Measurements from ENCODE around the gene NOVA2.

The NOVA2 gene

GRCh38 chr19:45973553-45974338 lies at the start of gene NOVA2:
NOVA2 (minus strand) TSS chr19:45973865; CDS start chr19:45973351, 514 bp downstream.
- DNase-seq (ENCODE audit: extremely low read depth, low read depth) = no peak
- TF ChIP-seq, protein P1, sequence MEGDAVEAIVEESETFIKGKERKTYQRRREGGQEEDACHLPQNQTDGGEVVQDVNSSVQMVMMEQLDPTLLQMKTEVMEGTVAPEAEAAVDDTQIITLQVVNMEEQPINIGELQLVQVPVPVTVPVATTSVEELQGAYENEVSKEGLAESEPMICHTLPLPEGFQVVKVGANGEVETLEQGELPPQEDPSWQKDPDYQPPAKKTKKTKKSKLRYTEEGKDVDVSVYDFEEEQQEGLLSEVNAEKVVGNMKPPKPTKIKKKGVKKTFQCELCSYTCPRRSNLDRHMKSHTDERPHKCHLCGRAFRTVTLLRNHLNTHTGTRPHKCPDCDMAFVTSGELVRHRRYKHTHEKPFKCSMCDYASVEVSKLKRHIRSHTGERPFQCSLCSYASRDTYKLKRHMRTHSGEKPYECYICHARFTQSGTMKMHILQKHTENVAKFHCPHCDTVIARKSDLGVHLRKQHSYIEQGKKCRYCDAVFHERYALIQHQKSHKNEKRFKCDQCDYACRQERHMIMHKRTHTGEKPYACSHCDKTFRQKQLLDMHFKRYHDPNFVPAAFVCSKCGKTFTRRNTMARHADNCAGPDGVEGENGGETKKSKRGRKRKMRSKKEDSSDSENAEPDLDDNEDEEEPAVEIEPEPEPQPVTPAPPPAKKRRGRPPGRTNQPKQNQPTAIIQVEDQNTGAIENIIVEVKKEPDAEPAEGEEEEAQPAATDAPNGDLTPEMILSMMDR (IDR thresholded peaks at IDR 0.05; ENCODE audit: low read depth, low read length) = no peak

- no peak for DNase-seq (ENCODE audit: extremely low read depth, low read depth)
- TF ChIP-seq, protein P1 (IDR thresholded peaks at IDR 0.05; ENCODE audit: low read depth, low read length) = no peak
Measured at GRCh38 chr19:46023311-46023779, 49.7 kb upstream of the NOVA2 start.

DNA sequence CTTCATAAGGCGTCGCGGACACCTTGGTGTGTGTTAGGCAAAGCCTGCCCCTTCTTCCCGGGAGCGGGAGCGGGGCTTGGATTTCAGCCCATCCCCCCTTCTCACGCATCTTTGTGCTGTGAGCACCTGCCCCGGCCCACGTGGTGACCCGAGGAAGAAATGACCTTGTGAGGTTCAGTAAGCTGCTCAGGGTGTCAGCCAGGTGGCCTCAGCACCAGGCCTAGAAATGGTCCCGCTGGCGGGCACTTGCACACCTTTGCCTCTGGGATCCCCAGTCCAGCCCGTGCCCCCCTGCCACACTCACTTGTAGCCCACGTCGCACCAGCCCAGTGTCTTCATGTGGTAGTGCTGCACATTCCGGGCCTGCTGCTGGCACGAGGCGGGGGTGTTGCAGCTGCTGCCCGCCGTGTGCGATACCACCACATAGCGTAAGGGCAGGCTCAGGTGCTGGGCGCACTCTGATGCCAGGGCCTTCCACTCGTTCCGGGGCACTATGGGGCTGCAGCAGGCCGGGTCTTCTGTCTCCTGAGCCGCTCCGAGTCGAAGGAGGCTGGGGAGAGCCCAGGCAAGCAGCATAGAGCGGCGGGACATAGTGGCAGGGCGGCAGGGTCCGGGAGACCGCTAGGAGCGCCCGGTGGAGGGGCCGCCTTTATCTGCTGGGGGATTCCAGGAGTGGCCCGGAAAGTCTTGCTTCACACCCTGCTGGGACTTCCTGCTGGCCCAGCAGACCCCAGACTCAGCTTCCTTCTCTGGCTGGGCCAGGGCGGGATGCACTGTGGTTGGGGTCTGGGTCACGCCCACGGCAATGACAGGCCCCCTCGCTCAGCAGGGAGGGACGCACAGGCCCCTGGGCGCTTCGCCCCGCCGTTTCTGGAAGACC lies 49.0 kb upstream of the NOVA2 start, which contains the start of gene PGLYRP1:
TSS of gene PGLYRP1 (minus strand) at position 623 of the 880 bp plus-strand sequence. CDS start at position 591, 32 bp downstream.
- no peak for DNase-seq (ENCODE audit: extremely low read depth, low read depth)
- TF ChIP-seq, protein P1 (IDR thresholded peaks at IDR 0.05; ENCODE audit: low read depth, low read length) = no peak

- TF ChIP-seq, protein P1 (IDR thresholded peaks at IDR 0.05; ENCODE audit: low read depth, low read length) = no peak
- no peak for DNase-seq (ENCODE audit: extremely low read depth, low read depth)
Measured at GRCh38 chr19:46022061-46022430, 48.4 kb upstream of the NOVA2 start.

GRCh38 chr19:46021531-46022041 lies 47.9 kb upstream of the NOVA2 start:
- no peak for DNase-seq (ENCODE audit: extremely low read depth, low read depth)
- TF ChIP-seq, protein P1 (IDR thresholded peaks at IDR 0.05; ENCODE audit: low read depth, low read length) = no peak

GRCh38 chr19:46020819-46021125 lies 47.1 kb upstream of the NOVA2 start:
- TF ChIP-seq, protein P1 (IDR thresholded peaks at IDR 0.05; ENCODE audit: low read depth, low read length) = no peak
- no peak for DNase-seq (ENCODE audit: extremely low read depth, low read depth)

Data from AG09319 (cell line).